A549 (cell line): Measurements from ENCODE around the gene RGS2.

Source experiments
- CTCF ChIP-seq: fragments of >200 bp; sonication (Bioruptor Twin); formaldehyde crosslinking; IDR thresholded peaks from 3 replicates; pipeline ENCODE4 v1.5.1; 2016
- POLR2A ChIP-seq: IDR thresholded peaks from 2 replicates; pipeline ENCODE4 v1.6.1; 2012; ENCODE audit warnings: mild to moderate bottlenecking, low read length

- TF ChIP-seq CTCF (no peak), POLR2A (no peak)
These were observed 40.2 kb downstream of the RGS2 start for GRCh38 chr1:192849011-192849410.
